GM21515 (cell line): ENCODE results near the gene ITPR1.

Source experiments
- ATAC-seq: cut with Tn5 transposase; IDR thresholded peaks from one replicate; pipeline ENCODE4 v1.9.1; 2021; ENCODE audit not compliant: unreplicated experiment

Gene ITPR1

GRCh38 chr3:4770561-4770960 lies 277.4 kb downstream of the ITPR1 start:
- no peak for ATAC-seq

- ATAC-seq: no peak
Measured at GRCh38 chr3:4771243-4771642, 278.1 kb downstream of the ITPR1 start.

GRCh38 chr3:4772171-4772804 lies 279.1 kb downstream of the ITPR1 start:
- ATAC-seq: no peak

- ATAC-seq: no peak
Measured at GRCh38 chr3:4772858-4773257, 279.7 kb downstream of the ITPR1 start.

GRCh38 chr3:4773583-4773982 lies 280.4 kb downstream of the ITPR1 start:
- no peak for ATAC-seq

GRCh38 chr3:4774531-4774930 lies 281.4 kb downstream of the ITPR1 start:
- no peak for ATAC-seq

- peak; percentile 44 for ATAC-seq
Measured at GRCh38 chr3:4776399-4776979, 283.3 kb downstream of the ITPR1 start.

GRCh38 chr3:4776980-4777581 lies 283.9 kb downstream of the ITPR1 start:
- ATAC-seq: peak; percentile 80

- no peak for ATAC-seq
Measured at GRCh38 chr3:4778119-4778518, 285.0 kb downstream of the ITPR1 start.

- ATAC-seq: no peak
Measured at GRCh38 chr3:4778740-4779139, 285.6 kb downstream of the ITPR1 start.

GRCh38 chr3:4780545-4780957 lies 287.4 kb downstream of the ITPR1 start:
- ATAC-seq: no peak

GRCh38 chr3:4782095-4782494 lies 288.9 kb downstream of the ITPR1 start:
- no peak for ATAC-seq

GRCh38 chr3:4785551-4785950 lies 292.4 kb downstream of the ITPR1 start:
- no peak for ATAC-seq

GRCh38 chr3:4786431-4786830 lies 293.3 kb downstream of the ITPR1 start:
- no peak for ATAC-seq

- no peak for ATAC-seq
Measured at GRCh38 chr3:4791358-4791757, 298.2 kb downstream of the ITPR1 start.

- no peak for ATAC-seq
Measured at GRCh38 chr3:4793311-4793710, 300.2 kb downstream of the ITPR1 start.

- ATAC-seq: no peak
Measured at GRCh38 chr3:4794331-4794730, 301.2 kb downstream of the ITPR1 start.

- no peak for ATAC-seq
Measured at GRCh38 chr3:4794798-4795197, 301.6 kb downstream of the ITPR1 start.

- no peak for ATAC-seq
Measured at GRCh38 chr3:4795905-4796304, 302.8 kb downstream of the ITPR1 start.

- no peak for ATAC-seq
Measured at GRCh38 chr3:4797201-4797705, 304.1 kb downstream of the ITPR1 start.

- no peak for ATAC-seq
Measured at GRCh38 chr3:4799266-4800256, 306.4 kb downstream of the ITPR1 start.
